SK-N-SH (cell line): ENCODE data around the gene AGBL4.

ENCODE experiments used
- ELF1 ChIP-seq: IDR thresholded peaks from 2 replicates; pipeline ENCODE4 v1.4.0; 2012
- EZH2phosphoT487 ChIP-seq: fragments of 200-600 bp; sonication (generic); IDR thresholded peaks from 2 replicates; pipeline ENCODE4 v1.6.1; 2017; ENCODE audit warnings: low read depth, mixed run types, mild to moderate bottlenecking, antibody characterized with exemption, moderate library complexity, borderline replicate concordance
- GABPA ChIP-seq: IDR thresholded peaks from 2 replicates; pipeline ENCODE4 v1.4.0; 2012; ENCODE audit warnings: low read depth, mild to moderate bottlenecking
- JUND ChIP-seq: IDR thresholded peaks from 2 replicates; pipeline ENCODE4 v1.4.0; 2012
- NFIC ChIP-seq: IDR thresholded peaks from 2 replicates; pipeline ENCODE4 v1.4.0; 2012; ENCODE audit warnings: borderline replicate concordance
- POLR2AphosphoS5 ChIP-seq: IDR thresholded peaks from 2 replicates; pipeline ENCODE4 v1.6.1; 2012; ENCODE audit warnings: low read depth, low read length
- RAD21 ChIP-seq: IDR thresholded peaks from 2 replicates; pipeline ENCODE4 v1.6.1; 2012; ENCODE audit warnings: mild to moderate bottlenecking, low read length
- SMC3 ChIP-seq: IDR thresholded peaks from 2 replicates; pipeline ENCODE4 v1.6.1; 2012; ENCODE audit warnings: low read depth, low read length, improper control_type of control experiment
- TF ChIP-seq, protein P1 (sequence below): fragments of 200-600 bp; sonication (generic); IDR thresholded peaks from 2 replicates; pipeline ENCODE4 v1.6.1; 2017; ENCODE audit warnings: antibody characterized with exemption, mild to moderate bottlenecking, moderate library complexity
- TF ChIP-seq, protein P2 (sequence below): IDR thresholded peaks from 2 replicates; pipeline ENCODE4 v1.6.1; 2012; ENCODE audit warnings: mild to moderate bottlenecking, low read depth, low read length, moderate library complexity
- TF ChIP-seq, protein P3 (sequence below): IDR thresholded peaks from 2 replicates; pipeline ENCODE4 v1.4.0; 2012; ENCODE audit warnings: low read depth
- TF ChIP-seq, protein P4 (sequence below): IDR thresholded peaks from 2 replicates; pipeline ENCODE4 v1.4.0; 2012; ENCODE audit warnings: low read depth, borderline replicate concordance
- TF ChIP-seq, protein P5 (sequence below): IDR thresholded peaks from 2 replicates; pipeline ENCODE4; 2012

DNA sequence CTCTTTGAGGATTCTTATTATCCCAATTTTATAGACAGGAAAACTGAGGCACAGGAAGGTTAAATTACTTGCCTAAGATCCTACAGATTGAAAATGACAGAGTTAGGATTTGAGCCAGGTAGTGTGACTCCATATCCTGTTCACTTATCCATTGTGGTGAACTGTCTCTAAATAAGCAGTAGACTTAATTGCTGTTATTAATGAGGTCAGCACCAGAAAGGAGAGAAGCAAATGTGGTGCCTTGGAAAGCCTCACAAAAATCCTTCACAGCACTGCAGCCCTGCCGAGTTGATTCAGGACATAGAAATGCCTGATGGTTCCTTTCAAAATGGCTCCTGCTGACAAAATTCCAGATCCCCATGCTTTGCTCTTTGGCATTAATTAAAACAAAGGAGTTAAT lies 1053.8 kb downstream of the AGBL4 start:
- TF ChIP-seq, protein P1, sequence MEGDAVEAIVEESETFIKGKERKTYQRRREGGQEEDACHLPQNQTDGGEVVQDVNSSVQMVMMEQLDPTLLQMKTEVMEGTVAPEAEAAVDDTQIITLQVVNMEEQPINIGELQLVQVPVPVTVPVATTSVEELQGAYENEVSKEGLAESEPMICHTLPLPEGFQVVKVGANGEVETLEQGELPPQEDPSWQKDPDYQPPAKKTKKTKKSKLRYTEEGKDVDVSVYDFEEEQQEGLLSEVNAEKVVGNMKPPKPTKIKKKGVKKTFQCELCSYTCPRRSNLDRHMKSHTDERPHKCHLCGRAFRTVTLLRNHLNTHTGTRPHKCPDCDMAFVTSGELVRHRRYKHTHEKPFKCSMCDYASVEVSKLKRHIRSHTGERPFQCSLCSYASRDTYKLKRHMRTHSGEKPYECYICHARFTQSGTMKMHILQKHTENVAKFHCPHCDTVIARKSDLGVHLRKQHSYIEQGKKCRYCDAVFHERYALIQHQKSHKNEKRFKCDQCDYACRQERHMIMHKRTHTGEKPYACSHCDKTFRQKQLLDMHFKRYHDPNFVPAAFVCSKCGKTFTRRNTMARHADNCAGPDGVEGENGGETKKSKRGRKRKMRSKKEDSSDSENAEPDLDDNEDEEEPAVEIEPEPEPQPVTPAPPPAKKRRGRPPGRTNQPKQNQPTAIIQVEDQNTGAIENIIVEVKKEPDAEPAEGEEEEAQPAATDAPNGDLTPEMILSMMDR, result no peak
- TF ChIP-seq, protein P2, sequence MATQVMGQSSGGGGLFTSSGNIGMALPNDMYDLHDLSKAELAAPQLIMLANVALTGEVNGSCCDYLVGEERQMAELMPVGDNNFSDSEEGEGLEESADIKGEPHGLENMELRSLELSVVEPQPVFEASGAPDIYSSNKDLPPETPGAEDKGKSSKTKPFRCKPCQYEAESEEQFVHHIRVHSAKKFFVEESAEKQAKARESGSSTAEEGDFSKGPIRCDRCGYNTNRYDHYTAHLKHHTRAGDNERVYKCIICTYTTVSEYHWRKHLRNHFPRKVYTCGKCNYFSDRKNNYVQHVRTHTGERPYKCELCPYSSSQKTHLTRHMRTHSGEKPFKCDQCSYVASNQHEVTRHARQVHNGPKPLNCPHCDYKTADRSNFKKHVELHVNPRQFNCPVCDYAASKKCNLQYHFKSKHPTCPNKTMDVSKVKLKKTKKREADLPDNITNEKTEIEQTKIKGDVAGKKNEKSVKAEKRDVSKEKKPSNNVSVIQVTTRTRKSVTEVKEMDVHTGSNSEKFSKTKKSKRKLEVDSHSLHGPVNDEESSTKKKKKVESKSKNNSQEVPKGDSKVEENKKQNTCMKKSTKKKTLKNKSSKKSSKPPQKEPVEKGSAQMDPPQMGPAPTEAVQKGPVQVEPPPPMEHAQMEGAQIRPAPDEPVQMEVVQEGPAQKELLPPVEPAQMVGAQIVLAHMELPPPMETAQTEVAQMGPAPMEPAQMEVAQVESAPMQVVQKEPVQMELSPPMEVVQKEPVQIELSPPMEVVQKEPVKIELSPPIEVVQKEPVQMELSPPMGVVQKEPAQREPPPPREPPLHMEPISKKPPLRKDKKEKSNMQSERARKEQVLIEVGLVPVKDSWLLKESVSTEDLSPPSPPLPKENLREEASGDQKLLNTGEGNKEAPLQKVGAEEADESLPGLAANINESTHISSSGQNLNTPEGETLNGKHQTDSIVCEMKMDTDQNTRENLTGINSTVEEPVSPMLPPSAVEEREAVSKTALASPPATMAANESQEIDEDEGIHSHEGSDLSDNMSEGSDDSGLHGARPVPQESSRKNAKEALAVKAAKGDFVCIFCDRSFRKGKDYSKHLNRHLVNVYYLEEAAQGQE, result no peak
- TF ChIP-seq, protein P3, sequence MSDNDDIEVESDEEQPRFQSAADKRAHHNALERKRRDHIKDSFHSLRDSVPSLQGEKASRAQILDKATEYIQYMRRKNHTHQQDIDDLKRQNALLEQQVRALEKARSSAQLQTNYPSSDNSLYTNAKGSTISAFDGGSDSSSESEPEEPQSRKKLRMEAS, result no peak
- TF ChIP-seq, protein P4, sequence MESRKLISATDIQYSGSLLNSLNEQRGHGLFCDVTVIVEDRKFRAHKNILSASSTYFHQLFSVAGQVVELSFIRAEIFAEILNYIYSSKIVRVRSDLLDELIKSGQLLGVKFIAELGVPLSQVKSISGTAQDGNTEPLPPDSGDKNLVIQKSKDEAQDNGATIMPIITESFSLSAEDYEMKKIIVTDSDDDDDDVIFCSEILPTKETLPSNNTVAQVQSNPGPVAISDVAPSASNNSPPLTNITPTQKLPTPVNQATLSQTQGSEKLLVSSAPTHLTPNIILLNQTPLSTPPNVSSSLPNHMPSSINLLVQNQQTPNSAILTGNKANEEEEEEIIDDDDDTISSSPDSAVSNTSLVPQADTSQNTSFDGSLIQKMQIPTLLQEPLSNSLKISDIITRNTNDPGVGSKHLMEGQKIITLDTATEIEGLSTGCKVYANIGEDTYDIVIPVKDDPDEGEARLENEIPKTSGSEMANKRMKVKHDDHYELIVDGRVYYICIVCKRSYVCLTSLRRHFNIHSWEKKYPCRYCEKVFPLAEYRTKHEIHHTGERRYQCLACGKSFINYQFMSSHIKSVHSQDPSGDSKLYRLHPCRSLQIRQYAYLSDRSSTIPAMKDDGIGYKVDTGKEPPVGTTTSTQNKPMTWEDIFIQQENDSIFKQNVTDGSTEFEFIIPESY, result no peak
- TF ChIP-seq GABPA (no peak), ELF1 (no peak), EZH2phosphoT487 (no peak), POLR2AphosphoS5 (no peak), SMC3 (no peak), RAD21 (no peak), JUND (no peak), NFIC (peak; percentile 9; the same call in 1 of the 2 replicates)
- TF ChIP-seq, protein P5, sequence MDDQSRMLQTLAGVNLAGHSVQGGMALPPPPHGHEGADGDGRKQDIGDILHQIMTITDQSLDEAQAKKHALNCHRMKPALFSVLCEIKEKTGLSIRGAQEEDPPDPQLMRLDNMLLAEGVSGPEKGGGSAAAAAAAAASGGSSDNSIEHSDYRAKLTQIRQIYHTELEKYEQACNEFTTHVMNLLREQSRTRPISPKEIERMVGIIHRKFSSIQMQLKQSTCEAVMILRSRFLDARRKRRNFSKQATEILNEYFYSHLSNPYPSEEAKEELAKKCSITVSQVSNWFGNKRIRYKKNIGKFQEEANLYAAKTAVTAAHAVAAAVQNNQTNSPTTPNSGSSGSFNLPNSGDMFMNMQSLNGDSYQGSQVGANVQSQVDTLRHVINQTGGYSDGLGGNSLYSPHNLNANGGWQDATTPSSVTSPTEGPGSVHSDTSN, result peak; percentile 42
